Measurements from ENCODE around the gene EQTN.
A peak's percentile ranks its signal among the peaks of the same experiment; 100 is the strongest.
"Not testable (repeated sequence)": the region's sequence is repeated elsewhere in the genome, so short reads cannot be mapped to it uniquely, and the experiment has no call there.

EQTN gene

DNA sequence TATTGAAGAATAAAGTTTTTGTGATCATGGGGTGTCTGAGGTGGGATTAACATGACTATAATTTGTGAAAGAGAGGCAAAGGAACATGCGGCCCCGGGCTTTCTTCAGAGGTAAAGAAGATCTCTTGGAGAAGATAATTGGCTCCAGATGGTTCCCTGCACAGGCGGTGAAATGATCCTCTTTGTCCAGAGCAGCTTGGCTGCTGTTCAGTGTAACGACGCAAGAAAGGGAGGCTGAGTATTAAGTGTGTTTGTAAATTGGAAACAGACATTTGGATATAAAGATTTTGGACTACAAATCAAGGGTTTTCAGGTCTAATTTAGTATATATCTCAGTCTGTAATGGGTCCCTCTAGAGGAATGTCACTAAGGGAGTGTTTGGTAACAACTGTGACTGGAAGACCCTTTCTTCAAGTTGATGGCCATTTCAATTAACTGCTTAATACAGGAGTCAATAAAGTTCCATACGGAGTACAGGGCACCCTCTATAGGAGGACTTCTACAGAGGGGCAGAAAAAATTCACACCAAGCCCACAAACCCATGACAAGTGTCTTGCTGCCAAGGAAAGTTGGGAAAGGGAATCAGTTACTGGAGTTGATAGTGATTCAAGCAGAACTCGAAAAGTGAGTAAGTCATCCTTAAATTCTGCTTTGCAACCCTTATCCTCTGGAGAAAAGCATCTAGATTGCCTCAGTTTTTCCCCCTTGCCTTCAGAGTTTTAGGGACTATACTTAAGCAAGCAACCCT lies 4.1 kb downstream of the EQTN start:
- no peak for DNase-seq

DNA sequence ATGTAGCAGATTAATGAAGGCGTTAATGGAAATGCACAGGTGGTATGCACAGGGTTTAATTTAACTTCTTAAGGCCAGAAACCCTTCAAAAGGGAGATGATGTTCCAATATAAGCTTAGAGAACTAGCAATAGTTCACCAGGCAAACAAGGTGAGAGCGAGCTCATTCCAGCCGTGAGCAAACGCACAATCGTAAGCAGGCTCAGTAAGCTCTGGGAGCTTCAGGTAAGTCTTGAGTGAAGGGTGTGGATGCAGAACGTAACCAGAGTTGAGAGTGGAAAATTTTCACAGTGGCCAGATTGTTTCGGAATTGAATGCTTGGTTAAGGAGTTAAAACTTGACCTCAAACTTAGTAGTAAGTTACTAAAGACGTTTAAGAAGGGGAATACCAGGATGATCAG lies 5.7 kb downstream of the EQTN start:
- no peak for DNase-seq

DNA sequence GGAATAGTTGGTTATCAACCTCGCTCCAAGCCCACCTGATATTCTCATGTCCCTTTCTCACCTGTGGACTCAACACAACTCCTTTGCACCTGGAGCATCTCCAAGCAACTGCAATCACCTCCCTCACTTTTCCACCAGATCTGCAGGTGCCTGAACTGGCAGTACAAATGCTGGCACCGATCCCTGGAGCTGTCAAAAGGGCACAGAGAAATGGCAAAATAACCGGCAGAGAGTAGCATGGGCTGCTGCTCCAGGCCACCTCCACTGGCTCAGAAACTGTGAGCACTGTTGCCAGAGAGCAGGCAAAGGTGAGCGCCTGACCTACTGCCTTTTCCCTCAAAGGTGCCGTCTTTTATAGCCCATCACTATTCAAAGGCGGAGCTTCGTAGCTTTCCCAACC lies 14.7 kb downstream of the EQTN start:
- no peak for DNase-seq

DNA sequence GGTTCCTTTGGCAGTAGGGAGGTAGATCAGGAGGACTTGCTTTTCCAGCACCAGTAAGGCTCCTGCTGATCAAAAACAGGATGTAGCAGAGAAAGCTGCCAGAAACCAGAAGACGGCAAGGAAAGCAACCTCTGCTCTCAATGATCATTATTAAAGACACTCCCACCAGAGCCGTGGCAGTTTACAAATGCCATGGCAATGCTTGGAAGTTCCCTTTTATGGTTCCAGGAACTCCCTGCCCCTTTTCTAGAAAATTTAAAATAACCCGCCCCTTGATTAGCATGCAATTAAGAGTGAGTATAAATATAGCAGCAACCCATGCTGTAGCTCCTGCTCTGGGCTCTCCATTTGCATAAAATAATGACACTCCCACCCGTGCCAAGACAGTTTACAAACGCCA lies 16.1 kb downstream of the EQTN start:
- no peak for DNase-seq

DNA sequence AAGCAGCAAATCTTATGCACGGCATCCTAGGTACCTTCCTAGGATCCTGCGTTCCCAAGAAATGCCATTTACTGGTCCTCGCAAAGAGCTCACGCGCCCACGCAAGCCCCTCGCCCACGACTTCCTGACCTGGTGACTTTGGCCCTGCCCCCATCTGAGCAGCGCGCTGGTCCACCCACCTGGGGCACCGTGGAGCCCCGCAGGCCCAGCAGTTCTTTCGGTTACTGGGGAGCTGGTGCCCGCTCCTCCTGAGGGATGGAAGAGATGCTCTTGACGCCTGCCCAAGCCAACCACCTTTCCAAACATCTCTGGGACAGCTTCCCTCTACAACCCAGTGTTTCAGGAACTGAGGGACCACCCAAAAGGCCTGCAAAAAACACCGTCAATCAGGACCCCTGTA lies 16.7 kb downstream of the EQTN start:
- no peak for DNase-seq

DNA sequence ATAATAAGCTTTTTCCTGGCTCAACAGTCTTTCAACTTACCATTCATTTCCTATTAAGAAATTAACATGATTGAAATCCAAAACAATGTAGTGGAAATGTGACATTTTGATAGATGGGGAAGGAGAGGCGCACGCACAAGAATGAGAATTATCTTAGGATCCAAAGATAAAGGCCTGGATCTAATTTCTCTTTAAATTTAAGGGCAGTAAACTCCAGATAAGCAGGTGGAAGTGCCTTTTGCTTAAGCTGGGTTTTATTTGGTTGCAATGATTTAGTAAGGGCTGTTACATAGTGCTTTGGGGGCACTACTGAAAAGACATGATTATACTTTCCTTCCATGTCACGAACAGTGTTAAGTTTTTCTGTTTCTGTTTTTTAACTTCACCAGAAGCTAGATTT lies 17.3 kb downstream of the EQTN start:
- DNase-seq = no peak

DNA sequence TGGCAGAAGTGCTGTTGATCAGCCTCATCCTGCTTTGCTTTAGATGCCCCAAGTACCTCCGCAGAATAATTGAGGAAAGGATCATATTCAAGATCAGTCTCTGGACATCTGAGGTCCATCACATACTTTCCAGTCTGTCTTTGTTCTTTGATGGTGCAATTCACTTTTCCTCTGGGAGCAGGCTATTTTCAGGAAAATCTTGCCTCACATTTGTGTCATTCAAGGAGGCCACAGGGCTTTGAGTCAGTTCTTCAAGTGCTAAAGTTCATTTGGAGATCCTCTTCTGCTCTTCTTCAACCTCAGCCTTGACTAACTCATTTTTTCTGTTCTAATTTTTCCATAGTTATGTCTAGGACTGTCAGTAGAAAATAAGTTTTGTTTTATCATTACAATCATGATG lies 18.6 kb downstream of the EQTN start:
- no peak for DNase-seq

DNA sequence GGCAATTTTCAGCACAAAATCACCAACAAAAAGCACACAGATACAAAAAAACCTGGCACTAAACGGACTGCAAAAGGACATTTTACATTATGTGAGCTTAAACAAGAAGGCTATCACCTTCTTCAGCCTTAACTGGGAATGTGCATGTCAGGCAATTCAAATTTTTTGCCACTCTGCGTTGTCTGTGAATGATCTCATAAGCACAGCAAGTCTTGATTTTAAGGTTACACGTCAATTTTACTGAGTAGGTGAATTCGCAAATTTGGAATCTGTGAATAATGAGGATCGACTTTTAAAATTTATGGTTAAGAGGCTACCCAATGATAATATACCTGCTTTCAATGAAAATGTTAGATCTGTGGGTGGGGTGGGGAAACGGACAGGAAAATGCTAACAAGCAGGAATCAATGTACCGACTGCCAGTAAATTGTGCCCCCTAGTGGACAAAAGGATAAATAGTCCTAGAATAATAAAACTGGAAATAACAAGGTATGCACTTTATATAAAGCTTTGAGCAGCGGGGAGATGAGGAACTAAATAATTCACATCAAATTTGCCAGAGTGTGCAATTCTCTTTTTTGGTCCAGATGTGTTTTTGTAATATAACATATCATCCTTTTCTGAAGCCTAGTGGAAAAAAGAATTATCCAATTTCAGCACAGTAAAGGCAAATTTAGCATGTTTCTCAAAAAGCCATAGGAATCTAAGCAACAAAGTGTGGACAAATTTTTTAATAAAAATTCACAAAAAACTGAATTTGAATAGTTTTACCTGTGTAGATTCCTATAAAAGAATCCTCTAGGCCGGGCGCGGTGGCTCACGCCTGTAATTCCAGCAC lies 20.5 kb downstream of the EQTN start:
- peak; percentile 66 for DNase-seq

DNA sequence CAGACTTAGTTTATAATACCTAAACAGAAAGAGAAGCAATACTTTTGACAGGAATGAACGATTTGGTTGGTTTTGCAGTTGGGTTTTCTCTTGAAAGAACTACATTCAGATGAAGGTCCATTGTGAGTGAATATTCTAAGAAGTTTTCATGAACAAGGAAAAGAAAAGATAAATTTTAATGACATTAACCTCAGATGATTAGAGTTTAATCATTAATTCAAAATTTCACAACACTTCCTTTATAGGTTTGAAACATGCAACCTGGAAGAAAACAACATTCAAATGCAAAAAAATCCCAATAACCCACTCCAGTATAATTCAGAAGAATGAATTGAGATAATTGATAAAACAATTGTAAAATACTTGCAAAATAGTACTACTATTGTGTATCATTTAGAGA lies 23.8 kb downstream of the EQTN start:
- no peak for DNase-seq

DNA sequence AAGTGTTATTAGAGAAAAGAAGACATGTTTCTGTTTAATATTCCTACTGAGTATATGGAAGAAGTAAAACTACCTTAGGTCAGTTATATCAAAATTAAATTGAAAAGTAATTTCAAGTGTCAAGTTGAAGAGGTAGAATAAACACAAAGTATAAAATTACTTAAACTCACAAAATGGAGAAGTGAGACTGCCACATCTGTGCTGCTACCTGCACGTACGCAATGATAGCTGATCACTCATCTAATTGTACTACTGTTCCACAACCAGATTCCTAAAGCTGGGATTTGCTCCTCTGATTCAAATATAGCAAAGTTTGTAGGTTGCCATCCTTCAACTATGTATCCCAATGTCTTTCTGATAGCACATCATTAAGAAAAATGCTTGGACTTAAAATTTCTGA lies 24.8 kb downstream of the EQTN start:
- DNase-seq = no peak

DNA sequence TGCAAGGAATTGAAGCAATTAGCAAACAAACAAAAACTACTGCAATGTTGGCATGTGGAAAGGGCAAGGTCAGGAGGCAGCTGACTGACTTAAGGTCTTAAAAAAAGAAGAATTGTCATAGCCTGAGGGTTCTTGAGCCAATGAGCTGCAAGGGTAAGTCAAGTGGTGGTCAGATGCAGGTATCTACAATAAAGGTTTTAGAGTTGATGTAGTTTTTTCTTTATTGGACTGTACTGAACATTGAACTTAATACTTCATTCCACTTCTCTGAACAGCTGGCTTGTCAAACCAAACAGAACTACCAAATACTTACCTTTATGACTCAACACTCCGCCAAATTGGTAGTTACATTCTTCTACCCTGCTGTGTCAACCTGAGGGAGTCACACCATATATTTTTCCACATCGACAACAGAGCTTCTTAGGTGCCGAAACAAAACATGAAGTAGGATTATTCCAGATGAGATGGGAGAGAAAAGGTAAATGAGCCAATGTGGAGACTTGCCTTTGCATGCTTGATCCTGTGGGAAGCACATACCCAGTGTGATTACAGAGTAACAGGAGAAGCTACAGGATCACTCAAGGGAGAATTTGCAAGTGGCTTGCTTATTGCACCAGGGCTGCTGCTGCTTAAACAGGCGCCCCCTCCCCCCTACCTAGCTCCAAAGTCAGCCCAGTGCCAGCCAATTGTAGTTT lies 35.3 kb downstream of the EQTN start:
- no peak for DNase-seq

DNA sequence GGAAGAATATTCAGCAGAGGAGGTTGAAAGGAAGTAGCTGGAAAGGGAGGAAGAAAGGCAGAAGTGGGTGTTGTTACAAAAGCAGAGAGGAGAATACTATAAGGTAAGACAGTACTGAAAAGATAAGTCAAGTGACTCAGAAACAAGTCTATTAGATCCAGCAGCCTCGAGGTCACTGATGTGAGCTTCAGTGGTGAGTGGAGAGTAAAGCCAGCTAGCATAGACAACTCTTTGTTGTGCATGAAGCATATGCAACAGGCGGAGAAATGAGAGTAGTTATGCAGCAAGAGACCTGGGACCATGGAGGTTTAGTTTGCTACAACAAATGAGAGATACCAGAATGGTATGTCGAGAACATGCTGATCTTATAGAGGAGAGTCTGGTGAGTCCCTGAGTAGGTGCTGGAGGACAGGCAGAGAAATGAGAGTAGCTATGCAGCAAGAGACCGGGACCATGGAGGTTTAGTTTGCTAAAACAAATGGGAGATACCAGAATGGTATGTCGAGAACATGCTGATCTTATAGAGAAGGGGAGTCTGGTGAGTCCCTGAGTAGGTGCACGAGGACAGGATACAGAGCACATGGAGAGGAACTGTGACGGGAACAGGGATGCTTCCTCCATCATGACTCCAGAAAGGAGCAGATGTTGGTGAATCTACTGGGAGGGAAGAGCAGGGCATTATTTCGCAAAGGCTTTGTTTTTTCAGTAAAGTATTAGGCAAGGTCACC lies 36.0 kb downstream of the EQTN start:
- DNase-seq = no peak

DNA sequence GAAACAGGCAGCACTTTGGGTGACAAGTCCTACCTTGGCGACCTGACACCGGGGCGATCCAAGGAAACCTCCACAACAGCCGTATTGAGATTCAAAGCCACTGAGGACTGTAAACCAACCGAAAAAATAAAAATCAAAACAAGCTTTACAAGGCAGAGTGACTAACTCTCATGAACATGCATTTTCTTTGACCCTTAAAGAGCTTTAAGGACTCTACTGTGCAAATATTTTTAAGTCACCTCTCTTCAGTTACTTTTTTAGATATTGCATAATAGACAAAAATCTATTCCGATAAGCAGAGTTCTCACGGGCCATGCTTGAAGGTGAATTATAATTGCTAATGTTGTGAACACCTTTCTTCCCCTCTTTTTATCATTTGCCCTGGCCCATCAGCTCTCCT lies 38.3 kb downstream of the EQTN start:
- no peak for DNase-seq

DNA sequence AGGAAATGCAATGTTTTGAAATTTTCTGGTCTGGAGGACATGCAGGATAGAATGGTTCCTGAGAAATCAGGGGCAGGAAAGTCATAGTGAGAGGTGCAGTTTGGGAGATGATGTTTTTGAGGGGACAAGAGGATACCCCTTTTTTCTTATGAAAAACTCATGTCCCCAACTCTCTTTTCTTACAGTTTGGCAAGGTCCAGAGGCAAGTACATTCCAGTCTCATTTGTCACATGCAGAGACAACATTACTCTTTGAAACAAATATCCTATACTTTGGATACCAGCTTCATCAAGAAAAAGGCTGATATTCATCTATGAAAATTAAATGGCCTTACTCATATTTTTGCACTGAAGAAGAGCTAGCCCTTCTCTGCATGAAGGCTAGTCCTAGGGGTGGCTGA lies 48.2 kb downstream of the EQTN start:
- DNase-seq = no peak

DNA sequence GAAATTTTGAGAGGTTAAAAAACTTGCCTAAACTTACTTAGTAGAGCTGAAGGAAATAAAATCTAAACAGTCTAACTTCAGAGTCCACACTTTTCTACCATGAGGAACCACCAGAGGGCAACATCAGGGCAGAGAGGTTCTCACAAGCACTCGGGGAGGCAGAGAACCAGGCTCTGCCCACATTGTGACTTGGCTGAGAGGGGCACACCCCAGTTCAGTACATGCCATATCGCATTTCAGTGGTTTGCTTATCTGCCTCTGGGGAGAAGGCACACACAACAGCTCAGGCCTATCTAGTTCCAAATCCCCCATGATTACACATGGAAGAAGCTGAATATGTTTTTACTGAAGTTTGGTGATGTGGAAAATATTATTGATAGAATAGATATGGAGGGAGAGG lies 49.2 kb downstream of the EQTN start:
- DNase-seq = peak; percentile 40

DNA sequence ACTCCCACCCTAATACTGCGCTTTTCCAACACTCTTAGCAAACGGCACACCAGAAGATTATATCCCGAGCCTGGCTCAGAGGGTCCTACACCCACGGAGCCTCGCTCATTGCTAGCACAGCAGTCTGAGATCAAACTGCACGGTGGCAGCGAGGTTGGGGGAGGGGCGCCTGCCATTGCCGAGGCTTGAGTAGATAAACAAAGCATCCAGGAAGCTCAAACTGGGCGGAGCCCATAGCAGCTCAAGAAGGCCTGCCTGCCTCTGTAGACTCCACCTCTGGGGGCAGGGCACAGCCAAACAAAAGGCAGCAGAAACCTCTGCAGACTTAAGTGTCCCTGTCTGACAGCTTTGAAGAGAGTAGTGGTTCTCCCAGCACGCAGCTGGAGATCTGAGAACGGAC lies 57.3 kb downstream of the EQTN start:
- not testable (repeated sequence) for DNase-seq
